Sigmoid colon (tissue), 4 donors: ENCODE measurements around the gene MYADML2.

Source experiments
- EP300 ChIP-seq, 4 donors: sonication (generic); formaldehyde crosslinking; IDR thresholded peaks; one replicate each; pipeline ENCODE4 v1.6.1; 2017; ENCODE audit warnings: antibody characterized with exemption in 4 of 4
- POLR2A ChIP-seq, 2 donors: fragments of 450-650 bp; IDR thresholded peaks; one replicate each; pipeline ENCODE4 v1.6.1; 2016; ENCODE audit warnings: antibody characterized with exemption in 2 of 2, mild to moderate bottlenecking in 2 of 2, moderate library complexity in 2 of 2
- POLR2AphosphoS5 ChIP-seq, 4 donors: sonication (generic); formaldehyde crosslinking; IDR thresholded peaks; one replicate each; pipeline ENCODE4 v1.6.1; 2017; ENCODE audit warnings: antibody characterized with exemption in 4 of 4
- TF ChIP-seq, protein P1 (sequence below), 4 experiments: fragments of 450-650 bp in 3 of 4; fragments of 200-600 bp in 1 of 4; IDR thresholded peaks; one replicate each; pipeline ENCODE4 v1.5.1; 2016 to 2019; ENCODE audit warnings: antibody characterized with exemption in 4 of 4, mild to moderate bottlenecking in 3 of 4, moderate library complexity in 2 of 4

DNA sequence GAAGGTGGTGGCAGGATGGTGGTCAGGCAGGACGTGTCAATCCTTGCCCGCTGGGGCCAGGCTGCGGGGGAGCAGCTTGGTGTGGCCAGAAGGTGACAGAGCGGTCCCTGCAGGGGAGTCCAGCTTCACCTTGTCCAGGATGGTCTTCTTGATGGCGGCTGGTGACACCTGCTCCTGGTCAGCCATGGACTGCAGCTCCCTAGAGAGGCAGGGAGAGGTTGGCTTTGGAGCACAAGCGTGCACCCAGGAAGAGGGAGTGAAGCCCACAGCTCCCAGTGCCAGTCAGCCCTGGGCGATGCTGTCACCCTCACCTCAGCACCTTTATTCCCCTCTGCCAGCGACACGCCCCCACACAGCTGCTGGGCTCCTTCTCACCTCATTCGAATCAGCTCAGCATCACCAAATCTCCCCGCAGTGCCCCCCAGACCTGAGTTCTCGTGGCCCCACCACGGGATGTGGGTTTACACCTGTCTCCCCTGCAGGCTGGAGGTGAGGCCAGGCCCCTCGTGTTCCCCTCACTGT is 13.8 kb downstream of the MYADML2 start:
- TF ChIP-seq EP300 (IDR thresholded peaks at IDR 0.05) (no peak), POLR2A (IDR thresholded peaks at IDR 0.05) (no peak), POLR2AphosphoS5 (IDR thresholded peaks at IDR 0.05) (no peak)
- TF ChIP-seq, protein P1, sequence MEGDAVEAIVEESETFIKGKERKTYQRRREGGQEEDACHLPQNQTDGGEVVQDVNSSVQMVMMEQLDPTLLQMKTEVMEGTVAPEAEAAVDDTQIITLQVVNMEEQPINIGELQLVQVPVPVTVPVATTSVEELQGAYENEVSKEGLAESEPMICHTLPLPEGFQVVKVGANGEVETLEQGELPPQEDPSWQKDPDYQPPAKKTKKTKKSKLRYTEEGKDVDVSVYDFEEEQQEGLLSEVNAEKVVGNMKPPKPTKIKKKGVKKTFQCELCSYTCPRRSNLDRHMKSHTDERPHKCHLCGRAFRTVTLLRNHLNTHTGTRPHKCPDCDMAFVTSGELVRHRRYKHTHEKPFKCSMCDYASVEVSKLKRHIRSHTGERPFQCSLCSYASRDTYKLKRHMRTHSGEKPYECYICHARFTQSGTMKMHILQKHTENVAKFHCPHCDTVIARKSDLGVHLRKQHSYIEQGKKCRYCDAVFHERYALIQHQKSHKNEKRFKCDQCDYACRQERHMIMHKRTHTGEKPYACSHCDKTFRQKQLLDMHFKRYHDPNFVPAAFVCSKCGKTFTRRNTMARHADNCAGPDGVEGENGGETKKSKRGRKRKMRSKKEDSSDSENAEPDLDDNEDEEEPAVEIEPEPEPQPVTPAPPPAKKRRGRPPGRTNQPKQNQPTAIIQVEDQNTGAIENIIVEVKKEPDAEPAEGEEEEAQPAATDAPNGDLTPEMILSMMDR (IDR thresholded peaks at IDR 0.05), result no peak
